H1 (cell line): ENCODE measurements around the gene UBE2M. TPM values are rescaled to one million over a fixed set of nuclear protein-coding genes. Genes with fewer than 3 reads are reported as not detected.

Experiments
- SIRT6 ChIP-seq: IDR thresholded peaks from one replicate; pipeline ENCODE4 v1.7.1; 2012; ENCODE audit warnings: low read length, inconsistent platforms
- SRF ChIP-seq: IDR thresholded peaks from 2 replicates; pipeline ENCODE4 v1.6.1; 2011; ENCODE audit warnings: mild to moderate bottlenecking, low read depth, low read length, moderate library complexity
- SUZ12 ChIP-seq: fragments of 200-600 bp; sonication (generic); IDR thresholded peaks from 2 replicates; pipeline ENCODE4 v1.6.1; 2012; ENCODE audit warnings: mild to moderate bottlenecking, inconsistent platforms, low read length, moderate library complexity, mixed read lengths
- polyA plus RNA-seq, 7 experiments: library from polyadenylated mRNA; depleted of rRNA in 3 of 7; stranded (reverse) in 5 of 7; unstranded in 2 of 7; fragments of >200 nt in 5 of 7; fragments of 200-250 nt in 2 of 7; gene quantifications; 1 replicate in 5 of 7; 2 replicates in 1 of 7; 4 replicates in 1 of 7; pipeline versions ENCODE4 v1.2.1 to v1.2.3, GENCODE V29; 2011 to 2013; ENCODE audit warnings: missing spikeins in 2 of 7, mixed read lengths in 2 of 7
- total RNA-seq: library from RNA; stranded (reverse); fragmentation: NEBNext Ultra II Directional; extraction: Animal tissue kit (Norgen Biotek cat#: 25700); gene quantifications from 2 replicates; pipeline ENCODE4 v1.2.1, GENCODE V29; 2021

UBE2M gene
- total and polyA plus RNA-seq, 2 of the 8 experiments (the other 6 are each of a cell fraction or from before 2014, with no cell fraction given) = 93.8 to 114 TPM

- TF ChIP-seq SRF = no peak
- no peak for TF ChIP-seq SUZ12
- TF ChIP-seq SIRT6 = no peak
- TF ChIP-seq, all 59 proteins: peak for 0
Measured at GRCh38 chr19:58553799-58554493, 4.5 kb downstream of the UBE2M start (continued).
